K562 (cell line): Measurements from ENCODE around the gene HOXB5. TPM values are rescaled to one million over a fixed set of nuclear protein-coding genes. Genes with fewer than 3 reads are reported as not detected.

Experiments
- ATAC-seq: fragments of 200-7000 bp; cut with Tn5 transposase; 3 replicates; pipeline ENCODE4 v1.9.1; 2020; ENCODE audit warnings: moderate library complexity
- BruUV-seq: library from RNA; stranded (reverse); fragments of 400-500 nt; replicated peaks from 2 replicates; lab custom pipeline; 2021; lab: Mats Ljungman, UMichigan
- CTCF ChIA-PET: fragments of 300-600 bp; formaldehyde crosslinking; extraction: SDS; loops from one replicate; lab custom pipeline; 2021; ENCODE audit warnings: low intra/inter-chr PET ratio; lab: Yijun Ruan, JAX
- POLR2A ChIA-PET: fragments of 300-600, 350-650 bp; sonication (Branson Sonifier 250); formaldehyde crosslinking; extraction: SDS; loops from one replicate; lab custom pipeline; 2021; ENCODE audit warnings: antibody characterized with exemption, inconsistent platforms; lab: Yijun Ruan, JAX
- DNase-seq, 4 experiments: peaks; one replicate each; pipeline versions ENCODE4 v3.0.0 to v3.0.0-alpha.2; 2011 to 2018; ENCODE audit warnings: low spot score in 3 of 4, mixed read lengths in 3 of 4; ENCODE audit errors: extremely low read depth in 1 of 4
- FAIRE-seq: peaks from 2 replicates; lab custom pipeline; 2011; peaks lifted over from hg19 to GRCh38; lab: Jason Lieb, UNC
- H2AFZ ChIP-seq: 2 replicates; pipeline ENCODE4 v1.6.0; 2011; ENCODE audit warnings: low read depth, low read length, control low read depth, inconsistent platforms
- H3K27ac ChIP-seq: fragments of 200-600 bp; 3 replicates; pipeline ENCODE4 v1.8.0; 2011; ENCODE audit warnings: low read depth, mild to moderate bottlenecking, control low read depth, inconsistent platforms, low read length, moderate library complexity, mixed read lengths; ENCODE audit errors: extremely low read depth
- H3K27me3 ChIP-seq, 2 experiments: fragments of 300-600 bp in 1 of 2; 2 replicates in 1 of 2; 3 replicates in 1 of 2; pipeline versions ENCODE4 v1.6.0 to v1.8.0; 2011; ENCODE audit warnings: inconsistent platforms in 2 of 2, low read length in 2 of 2, mild to moderate bottlenecking in 1 of 2, mixed read lengths in 1 of 2, moderate library complexity in 1 of 2; ENCODE audit not compliant: control insufficient read depth in 2 of 2, insufficient read depth in 2 of 2
- H3K36me3 ChIP-seq: fragments of 300-600 bp; 3 replicates; pipeline ENCODE4 v1.8.0; 2011; ENCODE audit warnings: mild to moderate bottlenecking, low read length, inconsistent platforms; ENCODE audit not compliant: control insufficient read depth, insufficient read depth
- H3K4me1 ChIP-seq, 2 experiments: fragments of 200-600 bp in 1 of 2; replicated peaks in 1 of 2; 2 replicates in 1 of 2; 3 replicates in 1 of 2; pipeline versions ENCODE4 v1.5.1 to v1.8.0; 2011; ENCODE audit warnings: inconsistent platforms in 2 of 2, low read length in 2 of 2, mild to moderate bottlenecking in 1 of 2, mixed read lengths in 1 of 2, moderate library complexity in 1 of 2; ENCODE audit not compliant: control insufficient read depth in 2 of 2, insufficient read depth in 2 of 2
- H3K4me2 ChIP-seq: 2 replicates; pipeline ENCODE4 v1.6.1; 2011; ENCODE audit warnings: low read length, control low read depth, inconsistent platforms, mixed read lengths; ENCODE audit not compliant: insufficient read depth
- H3K4me3 ChIP-seq: fragments of 200-600 bp; sonication (generic), shearing (Covaris generic); 2 replicates; pipeline ENCODE4 v1.5.1; 2016; ENCODE audit warnings: control low read depth, inconsistent platforms
- H3K79me2 ChIP-seq: fragments of 200-600 bp; 3 replicates; pipeline ENCODE4 v1.8.0; 2011; ENCODE audit warnings: low read length, inconsistent platforms; ENCODE audit not compliant: control insufficient read depth, insufficient read depth
- H3K9ac ChIP-seq, 2 experiments: 2 replicates each; pipeline versions ENCODE4 v1.6.0 to v1.6.1; 2011; ENCODE audit warnings: low read depth in 2 of 2, low read length in 2 of 2, control low read depth in 1 of 2, inconsistent platforms in 1 of 2, mild to moderate bottlenecking in 1 of 2, mixed read lengths in 1 of 2; ENCODE audit not compliant: insufficient read depth in 1 of 2
- H3K9me1 ChIP-seq: one replicate; pipeline ENCODE4 v1.6.0; 2011; ENCODE audit warnings: inconsistent platforms, mild to moderate bottlenecking, low read length, moderate library complexity; ENCODE audit not compliant: control insufficient read depth, insufficient read depth
- H3K9me3 ChIP-seq: replicated peaks from 2 replicates; pipeline ENCODE4 v1.5.1; 2011; ENCODE audit warnings: low read depth, low read length, inconsistent platforms; ENCODE audit not compliant: control insufficient read depth, insufficient read depth
- H4K20me1 ChIP-seq: replicated peaks from 2 replicates; pipeline ENCODE4 v1.6.1; 2011; ENCODE audit warnings: low read length, inconsistent platforms, mixed read lengths; ENCODE audit not compliant: control insufficient read depth, insufficient read depth
- CHD2 ChIP-seq: IDR thresholded peaks from 2 replicates; pipeline ENCODE4 v1.6.1; 2011; ENCODE audit warnings: low read depth, low read length
- PPARD ChIP-seq: fragments of 250-450 bp; sonication (Bioruptor Pico); IDR thresholded peaks from 2 replicates; pipeline ENCODE4 v1.8.0; 2022; ENCODE audit warnings: inconsistent platforms, mild to moderate bottlenecking, moderate library complexity
- RBM22 ChIP-seq: fragments of 200-400 bp; formaldehyde crosslinking; IDR thresholded peaks from 2 replicates; pipeline ENCODE4 v1.6.1; 2018; ENCODE audit warnings: low read length, low read depth; ENCODE audit not compliant: poor library complexity, severe bottlenecking
- SMAD4 ChIP-seq: fragments of 250-450 bp; sonication (Bioruptor Pico); conservative IDR thresholded peaks from 2 replicates; pipeline ENCODE4 v1.8.0; 2021; ENCODE audit warnings: inconsistent platforms, mild to moderate bottlenecking, moderate library complexity
- ZFX ChIP-seq: sonication (generic); formaldehyde crosslinking; IDR thresholded peaks from 2 replicates; pipeline ENCODE4 v1.8.0; 2022; ENCODE audit warnings: mild to moderate bottlenecking, missing genetic modification reagents, moderate library complexity
- ZNF785 ChIP-seq: fragments of 250-450 bp; sonication (Bioruptor Pico); IDR thresholded peaks from 2 replicates; pipeline ENCODE4 v1.4.0; 2020; ENCODE audit warnings: mild to moderate bottlenecking
- WGBS: fragments of 100-300 bp; shearing (Covaris generic); methylation state at CpG from one replicate; pipeline ENCODE4 v1.1.6; 2016; ENCODE audit warnings: low coverage, mixed read lengths; ENCODE audit not compliant: insufficient coverage; ENCODE audit errors: missing lambda C conversion rate; 5-methylcytosine and 5-hydroxymethylcytosine counted together
- in situ Hi-C: fragments of 300-500 bp; cut with MboI; formaldehyde crosslinking; loops from 4 replicates; pipeline ENCODE4 v1.15.0; 2018; ENCODE audit warnings: inconsistent platforms, mixed read lengths
- intact Hi-C: fragments of 100-400 bp; cut with micrococcal nuclease; formaldehyde crosslinking; loops from 2 replicates; pipeline ENCODE4 v1.14.2; 2022
- polyA plus RNA-seq, 8 experiments: library from polyadenylated mRNA; depleted of rRNA in 4 of 8; stranded (reverse) in 5 of 8; unstranded in 3 of 8; fragments of >200 nt; fragmentation: Nextera tagmentation in 2 of 8; fragmentation: Illumina TruSeq in 1 of 8; extraction: Ambion mirVana in 2 of 8; extraction: Trizol in 1 of 8; gene quantifications; 2 replicates each; pipeline versions ENCODE4 v1.2.1 to v1.2.3, GENCODE V29; 2011 to 2014; ENCODE audit warnings: inconsistent platforms in 1 of 8, missing spikeins in 1 of 8
- total RNA-seq, 7 experiments: library from RNA; depleted of rRNA in 6 of 7; stranded (reverse); fragments of >200 nt in 6 of 7; fragmentation: Illumina TruSeq in 2 of 7; extraction: Trizol in 2 of 7; gene quantifications; 2 replicates each; pipeline versions ENCODE4 v1.2.1 to v1.2.3, GENCODE V29; 2011 to 2021; ENCODE audit warnings: low replicate concordance in 1 of 7
- TF ChIP-seq, protein P1 (sequence below): fragments of 250-450 bp; sonication (Bioruptor Pico); IDR thresholded peaks from 2 replicates; pipeline ENCODE4 v1.4.0; 2020; ENCODE audit warnings: mild to moderate bottlenecking, moderate library complexity, borderline replicate concordance
- TF ChIP-seq, protein P2 (sequence below), 2 experiments: fragments of 450-650 bp; formaldehyde crosslinking in 1 of 2; IDR thresholded peaks; 2 replicates each; pipeline versions ENCODE4 v1.4.0 to v1.6.1; 2014 to 2020; ENCODE audit warnings: mild to moderate bottlenecking in 2 of 2, borderline replicate concordance in 1 of 2, low read depth in 1 of 2

The HOXB5 gene
- total and polyA plus RNA-seq, 9 of the 15 experiments (the other 6 are each of a cell fraction or from before 2014, with no cell fraction given): 0.24 to 2.7 (median 0.65) TPM

DNA sequence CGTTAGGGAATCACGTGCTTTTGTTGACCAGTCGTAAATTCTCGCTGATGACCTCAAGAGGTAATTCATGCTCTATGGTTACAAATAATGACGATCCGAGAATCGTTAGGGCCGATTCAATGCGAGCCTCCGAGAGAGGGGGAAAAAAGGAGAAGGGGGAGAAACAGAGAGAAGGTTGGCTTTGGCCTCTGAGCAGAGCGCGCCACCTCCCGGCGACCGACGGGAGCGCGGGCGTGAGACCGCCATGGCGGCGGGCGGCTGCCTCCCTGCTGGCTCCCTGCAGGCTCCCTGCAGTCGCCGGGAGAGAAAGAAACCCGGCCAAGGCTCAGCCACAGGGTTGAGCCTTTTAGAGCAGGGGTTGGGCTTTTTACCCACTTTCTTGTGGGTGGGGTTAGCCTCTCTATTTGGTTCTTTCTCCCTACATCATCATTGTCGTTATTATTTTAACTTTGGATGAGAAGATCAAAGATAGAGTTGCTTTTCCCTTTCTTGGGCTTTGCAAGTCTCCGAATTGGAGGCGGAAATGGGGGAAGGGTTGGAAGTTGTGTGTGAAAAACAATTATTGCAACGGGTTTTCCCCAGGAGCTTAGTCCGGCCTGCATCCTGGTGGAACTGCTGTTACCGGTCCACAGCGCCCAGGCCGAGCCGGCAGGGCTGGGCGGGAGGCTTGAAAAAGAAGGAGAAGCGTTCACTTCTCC, 410 bp upstream of the HOXB5 start:
- FAIRE-seq: peak; percentile 89
- Histone ChIP-seq H3K4me3 (no peak overlapping the region), H3K9me3 (no peaks in the 10 kb centered on the region), H3K9ac (no peak overlapping the region), H3K27me3 (no peaks in the 10 kb centered on the region), H3K27ac (no peak overlapping the region), H3K4me2 (peak overlapping the region; percentile 29), H3K79me2 (peaks cover 5% of the 10 kb centered on the region; the same call in 1 of the 3 replicates), H2AFZ (peak overlapping the region; percentile 85), H4K20me1 (no peaks in the 10 kb centered on the region), H3K36me3 (no peaks in the 10 kb centered on the region; the same call in 2 of the 3 replicates), H3K9me1 (no peaks in the 10 kb centered on the region), H3K4me1 (peaks cover 14 to 46% of the 10 kb centered on the region in 2 experiments; a peak in 4 of 5 replicates)
- WGBS: 34% methylated on average over 28 of the region's 37 CpGs
- DNase-seq: peak; percentile 84 to 87 (median 86)
- BruUV-seq: no TSS peak
- in situ Hi-C loops (loop anchor here (5.0 kb wide), 1 partner anchor 257 kb away; no protein-coding TSS in a partner anchor), intact Hi-C loops (no loop called here)
- ATAC-seq: peak; percentile 92
- POLR2A ChIA-PET: interaction anchor here (0.5 to 3.7 kb wide), 5 partner anchors 8 to 30 kb away, joined by 4 to 12 read pairs (median 4); no protein-coding TSS in a partner anchor
- CTCF ChIA-PET: interaction anchor here (0.6 to 2.8 kb wide), 13 partner anchors 25 to 379 kb away, joined by 3 to 19 read pairs (median 4); no protein-coding TSS in a partner anchor
- TF ChIP-seq SMAD4 (CRISPR knock-in tag) (0 out of 2 replicates have a peak, but pooled peaks have one; percentile 24), ZFX (peak; percentile 20; the same call in 1 of the 2 replicates), ZNF785 (CRISPR knock-in tag) (no peak), RBM22 (no peak), PPARD (CRISPR knock-in tag) (no peak), CHD2 (no peak)
- TF ChIP-seq, protein P1, sequence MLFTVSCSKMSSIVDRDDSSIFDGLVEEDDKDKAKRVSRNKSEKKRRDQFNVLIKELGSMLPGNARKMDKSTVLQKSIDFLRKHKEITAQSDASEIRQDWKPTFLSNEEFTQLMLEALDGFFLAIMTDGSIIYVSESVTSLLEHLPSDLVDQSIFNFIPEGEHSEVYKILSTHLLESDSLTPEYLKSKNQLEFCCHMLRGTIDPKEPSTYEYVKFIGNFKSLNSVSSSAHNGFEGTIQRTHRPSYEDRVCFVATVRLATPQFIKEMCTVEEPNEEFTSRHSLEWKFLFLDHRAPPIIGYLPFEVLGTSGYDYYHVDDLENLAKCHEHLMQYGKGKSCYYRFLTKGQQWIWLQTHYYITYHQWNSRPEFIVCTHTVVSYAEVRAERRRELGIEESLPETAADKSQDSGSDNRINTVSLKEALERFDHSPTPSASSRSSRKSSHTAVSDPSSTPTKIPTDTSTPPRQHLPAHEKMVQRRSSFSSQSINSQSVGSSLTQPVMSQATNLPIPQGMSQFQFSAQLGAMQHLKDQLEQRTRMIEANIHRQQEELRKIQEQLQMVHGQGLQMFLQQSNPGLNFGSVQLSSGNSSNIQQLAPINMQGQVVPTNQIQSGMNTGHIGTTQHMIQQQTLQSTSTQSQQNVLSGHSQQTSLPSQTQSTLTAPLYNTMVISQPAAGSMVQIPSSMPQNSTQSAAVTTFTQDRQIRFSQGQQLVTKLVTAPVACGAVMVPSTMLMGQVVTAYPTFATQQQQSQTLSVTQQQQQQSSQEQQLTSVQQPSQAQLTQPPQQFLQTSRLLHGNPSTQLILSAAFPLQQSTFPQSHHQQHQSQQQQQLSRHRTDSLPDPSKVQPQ: no peak
- TF ChIP-seq, protein P2, sequence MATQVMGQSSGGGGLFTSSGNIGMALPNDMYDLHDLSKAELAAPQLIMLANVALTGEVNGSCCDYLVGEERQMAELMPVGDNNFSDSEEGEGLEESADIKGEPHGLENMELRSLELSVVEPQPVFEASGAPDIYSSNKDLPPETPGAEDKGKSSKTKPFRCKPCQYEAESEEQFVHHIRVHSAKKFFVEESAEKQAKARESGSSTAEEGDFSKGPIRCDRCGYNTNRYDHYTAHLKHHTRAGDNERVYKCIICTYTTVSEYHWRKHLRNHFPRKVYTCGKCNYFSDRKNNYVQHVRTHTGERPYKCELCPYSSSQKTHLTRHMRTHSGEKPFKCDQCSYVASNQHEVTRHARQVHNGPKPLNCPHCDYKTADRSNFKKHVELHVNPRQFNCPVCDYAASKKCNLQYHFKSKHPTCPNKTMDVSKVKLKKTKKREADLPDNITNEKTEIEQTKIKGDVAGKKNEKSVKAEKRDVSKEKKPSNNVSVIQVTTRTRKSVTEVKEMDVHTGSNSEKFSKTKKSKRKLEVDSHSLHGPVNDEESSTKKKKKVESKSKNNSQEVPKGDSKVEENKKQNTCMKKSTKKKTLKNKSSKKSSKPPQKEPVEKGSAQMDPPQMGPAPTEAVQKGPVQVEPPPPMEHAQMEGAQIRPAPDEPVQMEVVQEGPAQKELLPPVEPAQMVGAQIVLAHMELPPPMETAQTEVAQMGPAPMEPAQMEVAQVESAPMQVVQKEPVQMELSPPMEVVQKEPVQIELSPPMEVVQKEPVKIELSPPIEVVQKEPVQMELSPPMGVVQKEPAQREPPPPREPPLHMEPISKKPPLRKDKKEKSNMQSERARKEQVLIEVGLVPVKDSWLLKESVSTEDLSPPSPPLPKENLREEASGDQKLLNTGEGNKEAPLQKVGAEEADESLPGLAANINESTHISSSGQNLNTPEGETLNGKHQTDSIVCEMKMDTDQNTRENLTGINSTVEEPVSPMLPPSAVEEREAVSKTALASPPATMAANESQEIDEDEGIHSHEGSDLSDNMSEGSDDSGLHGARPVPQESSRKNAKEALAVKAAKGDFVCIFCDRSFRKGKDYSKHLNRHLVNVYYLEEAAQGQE (IDR thresholded peaks at IDR 0.05; ENCODE audit: borderline replicate concordance): peak; percentile 90
- TF ChIP-seq, protein P2 (CRISPR knock-in tag; IDR thresholded peaks at IDR 0.05; ENCODE audit: low read depth): no peak
